NOMO-1 treated with dmso at 0.1 percent for 144 hours (cell line): ENCODE results near the gene ZNF554.

Experiments used
- DNase-seq: peaks from one replicate; lab custom pipeline; 2025; ENCODE audit not compliant: unreplicated experiment; lab: John Stamatoyannopoulos, UW

Gene ZNF554

DNA sequence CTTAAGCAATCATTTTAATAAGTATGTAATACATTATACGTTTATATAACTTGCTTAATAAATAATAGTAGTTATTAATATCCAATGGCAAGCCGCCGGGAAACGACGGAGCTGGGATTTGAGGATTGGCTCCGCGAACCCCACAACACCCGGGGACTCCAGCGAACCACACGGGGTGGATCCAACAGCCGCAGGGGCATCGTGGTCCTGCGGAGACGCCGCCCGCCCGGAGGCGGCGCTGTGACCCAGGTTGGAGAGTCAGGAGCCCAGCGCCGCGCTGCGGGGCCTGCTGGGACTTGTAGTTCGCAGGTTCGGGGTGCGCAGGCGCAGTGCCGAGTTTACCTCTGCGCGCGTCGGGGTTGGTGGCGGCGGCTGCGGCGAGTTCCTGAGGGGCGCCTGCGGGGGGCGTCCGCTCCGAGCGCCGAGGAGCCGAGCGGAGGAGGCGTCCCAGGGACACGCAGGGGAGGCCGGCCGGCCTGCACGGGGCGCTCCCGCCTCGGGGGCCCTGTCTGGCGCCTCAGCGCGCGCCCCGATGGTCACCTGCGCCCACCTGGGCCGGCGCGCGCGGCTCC, at the start of gene ZNF554:
ZNF554 (plus strand) TSS at position 329 of the 572 bp plus-strand sequence; CDS start at position 533, 204 bp downstream.
- peak; percentile 90 for DNase-seq

DNA sequence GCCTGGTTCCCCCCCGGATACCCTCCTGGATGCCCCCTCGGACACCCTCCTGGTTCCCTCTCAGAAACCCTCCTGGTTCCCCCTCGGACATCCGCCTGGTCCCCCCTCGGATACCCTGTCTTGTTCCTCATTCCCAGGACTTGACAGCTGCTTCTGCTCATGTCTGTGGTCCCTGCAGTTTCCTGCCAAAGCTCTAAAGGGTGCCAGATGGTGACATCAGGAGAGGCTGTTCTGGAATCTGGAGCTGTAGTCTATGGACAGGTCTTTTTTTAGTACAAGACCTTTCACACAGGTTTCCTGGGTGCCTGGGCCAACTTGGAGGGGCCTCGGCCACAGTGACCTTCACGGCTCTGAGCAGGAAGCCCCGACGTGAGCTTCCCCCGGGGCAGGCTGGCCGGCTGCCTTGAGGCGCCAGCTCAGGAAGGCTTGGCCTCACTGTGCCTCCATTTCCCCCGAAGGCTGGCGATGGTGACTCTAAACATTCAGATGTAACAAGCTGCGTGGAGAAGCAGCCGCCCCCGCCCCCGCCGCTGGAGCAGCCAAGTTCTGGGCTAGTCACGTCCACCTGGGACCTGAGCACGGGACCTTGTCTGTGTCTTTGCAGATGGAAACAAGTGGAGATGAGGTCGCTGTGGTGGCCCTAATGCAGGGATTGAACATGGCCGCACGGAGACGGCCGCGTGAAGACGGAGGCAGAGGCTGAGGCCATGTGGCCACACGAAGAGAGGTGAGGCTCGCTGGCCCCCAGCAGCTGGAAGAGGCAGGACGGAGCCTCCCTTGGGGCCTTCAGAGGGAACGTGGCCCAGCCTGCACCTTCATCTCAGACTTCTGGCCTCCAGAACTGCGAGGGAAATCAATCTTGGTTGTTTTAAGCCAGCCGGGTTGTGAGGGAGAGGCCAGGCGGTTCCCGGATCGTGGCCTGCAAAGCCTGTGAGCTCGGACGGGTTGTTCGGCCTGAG, 49.3 kb upstream of the ZNF554 start:
- DNase-seq = no peak

DNA sequence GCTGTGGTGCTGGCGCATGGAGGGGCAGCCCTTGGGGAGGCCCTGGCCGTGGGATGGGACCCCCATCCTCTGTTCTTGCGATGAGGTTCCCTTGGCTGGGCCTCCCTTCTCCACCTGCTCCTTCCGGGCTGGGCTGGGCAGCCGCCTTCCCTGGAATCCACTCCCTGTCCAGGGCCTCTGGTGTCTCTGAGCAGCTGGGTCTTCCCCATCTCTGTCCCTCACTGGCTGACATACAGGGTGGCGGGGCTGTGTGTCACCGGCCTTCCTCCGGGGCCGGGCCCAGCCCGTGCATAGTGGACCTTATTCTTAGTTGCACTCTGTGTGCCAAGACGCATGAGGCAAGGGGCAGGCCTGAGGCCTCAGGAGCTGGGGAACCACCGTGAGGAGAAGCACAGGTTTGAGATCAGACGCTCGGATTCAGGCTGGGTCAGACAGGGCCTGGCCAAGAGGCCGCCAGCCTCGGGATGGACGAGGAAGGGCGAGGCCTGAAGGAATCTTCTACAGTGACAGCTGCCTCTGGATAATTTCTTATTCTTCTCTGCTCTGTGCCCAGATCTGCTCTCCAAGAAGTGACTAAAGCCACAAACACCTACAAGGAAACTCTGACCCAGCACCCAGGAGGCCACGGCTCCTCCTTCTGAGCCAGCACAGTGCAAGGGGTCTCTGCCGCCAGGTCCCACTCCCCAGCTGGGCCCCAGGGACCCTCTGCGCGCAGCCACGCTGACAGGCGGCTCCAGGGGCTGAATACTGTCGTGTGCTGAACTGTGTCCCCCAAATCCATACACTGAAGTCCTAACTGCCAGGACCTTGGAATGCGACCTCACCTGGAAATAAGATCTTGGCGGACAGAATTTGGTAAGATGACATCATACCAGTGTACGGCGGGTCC, 47.6 kb upstream of the ZNF554 start:
- DNase-seq = no peak

DNA sequence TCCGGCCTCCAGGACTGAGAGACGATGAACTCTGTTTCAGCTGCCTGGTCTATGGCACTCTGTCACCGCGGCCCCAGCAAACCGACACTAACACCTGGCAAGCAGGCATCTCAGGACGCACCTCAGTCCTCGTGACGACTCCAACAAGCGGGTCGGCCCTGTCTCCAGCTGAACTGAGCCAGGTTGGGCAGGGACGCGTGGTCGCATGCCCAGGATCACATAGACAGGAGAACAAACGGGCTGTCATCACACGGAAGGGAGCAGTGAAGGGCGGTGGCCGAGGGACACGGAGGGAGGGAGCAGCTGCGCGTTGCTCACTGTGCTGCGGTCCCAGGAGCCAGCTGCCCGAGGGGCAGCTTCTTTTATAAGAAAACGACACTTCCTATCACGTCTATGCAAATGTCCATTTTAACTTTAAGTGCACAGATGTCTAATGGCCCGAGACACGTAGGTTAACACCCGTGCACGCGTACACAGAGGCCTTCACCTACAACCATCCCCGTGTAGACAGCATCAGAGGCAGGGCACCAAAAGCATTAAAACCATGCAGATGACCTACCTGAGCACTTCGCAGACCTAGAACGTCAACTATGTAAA, 45.5 kb upstream of the ZNF554 start:
- no peak for DNase-seq

DNA sequence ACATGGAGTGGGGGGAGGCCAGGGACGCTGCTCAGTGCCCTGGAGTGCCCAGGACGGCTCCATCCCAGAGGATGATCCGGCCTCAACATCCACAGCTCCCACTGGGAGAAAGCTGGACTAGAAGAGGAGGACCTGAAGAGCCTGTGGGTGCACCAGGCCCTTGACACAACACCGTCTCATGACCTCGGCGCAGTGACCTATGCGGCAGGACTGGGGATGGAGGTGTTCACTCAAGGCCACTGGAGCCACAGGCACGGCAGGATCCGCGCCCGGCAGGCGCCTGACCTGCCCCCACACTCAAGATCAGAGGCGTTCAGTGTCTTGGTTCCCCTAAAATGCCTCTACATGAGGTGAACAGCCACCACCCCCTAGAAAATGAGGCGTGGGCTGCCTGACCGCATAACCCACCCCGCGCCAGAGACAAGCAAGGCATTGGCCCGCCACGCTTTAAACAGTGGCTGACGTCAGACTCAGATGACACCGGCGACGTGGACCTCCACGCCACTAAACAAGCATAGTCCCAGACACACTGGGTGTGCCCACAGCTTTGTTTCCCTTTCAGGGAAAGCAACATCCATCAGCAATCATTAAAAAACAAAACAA, 44.6 kb upstream of the ZNF554 start:
- no peak for DNase-seq

DNA sequence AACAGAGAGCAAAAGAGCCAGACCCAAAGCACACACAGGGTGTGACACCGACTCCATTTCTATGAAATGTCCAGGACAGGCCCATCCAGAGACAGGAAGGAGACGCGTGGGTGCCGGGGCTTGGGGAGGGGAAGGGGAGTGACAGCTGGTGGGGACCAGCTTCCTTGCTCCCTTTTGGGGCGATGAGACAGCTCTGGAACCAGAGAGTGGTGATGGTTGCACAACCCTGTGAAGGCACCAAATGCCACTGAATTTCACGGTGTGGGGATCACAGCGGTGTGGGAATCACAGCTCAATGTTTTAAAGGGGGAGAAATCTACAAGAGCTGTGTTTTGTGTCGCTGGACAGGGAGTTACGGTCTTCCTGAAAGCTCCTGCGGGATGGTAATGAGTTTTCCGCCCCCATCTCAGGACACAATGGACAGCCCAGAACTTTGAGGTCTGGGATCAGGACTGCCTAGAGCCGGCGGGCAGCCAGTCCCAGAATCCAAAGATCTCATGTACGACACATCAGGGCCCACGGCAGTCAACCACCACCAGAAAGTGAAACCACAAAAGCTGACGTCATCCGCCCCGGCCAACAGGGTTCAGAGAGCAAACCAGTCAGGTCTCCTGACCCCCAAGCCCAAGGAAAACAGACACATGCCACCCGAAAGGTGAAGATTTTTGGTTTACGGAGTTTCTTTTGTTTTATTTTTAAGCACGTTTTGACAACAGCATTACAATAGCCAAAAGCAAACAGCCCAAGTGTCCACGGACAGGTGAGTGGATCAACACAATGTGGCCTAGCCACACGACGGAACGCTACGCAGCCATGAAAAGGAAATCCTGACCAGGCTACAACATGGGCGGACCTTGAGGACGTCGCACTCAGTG, 43.9 kb upstream of the ZNF554 start:
- DNase-seq = no peak

DNA sequence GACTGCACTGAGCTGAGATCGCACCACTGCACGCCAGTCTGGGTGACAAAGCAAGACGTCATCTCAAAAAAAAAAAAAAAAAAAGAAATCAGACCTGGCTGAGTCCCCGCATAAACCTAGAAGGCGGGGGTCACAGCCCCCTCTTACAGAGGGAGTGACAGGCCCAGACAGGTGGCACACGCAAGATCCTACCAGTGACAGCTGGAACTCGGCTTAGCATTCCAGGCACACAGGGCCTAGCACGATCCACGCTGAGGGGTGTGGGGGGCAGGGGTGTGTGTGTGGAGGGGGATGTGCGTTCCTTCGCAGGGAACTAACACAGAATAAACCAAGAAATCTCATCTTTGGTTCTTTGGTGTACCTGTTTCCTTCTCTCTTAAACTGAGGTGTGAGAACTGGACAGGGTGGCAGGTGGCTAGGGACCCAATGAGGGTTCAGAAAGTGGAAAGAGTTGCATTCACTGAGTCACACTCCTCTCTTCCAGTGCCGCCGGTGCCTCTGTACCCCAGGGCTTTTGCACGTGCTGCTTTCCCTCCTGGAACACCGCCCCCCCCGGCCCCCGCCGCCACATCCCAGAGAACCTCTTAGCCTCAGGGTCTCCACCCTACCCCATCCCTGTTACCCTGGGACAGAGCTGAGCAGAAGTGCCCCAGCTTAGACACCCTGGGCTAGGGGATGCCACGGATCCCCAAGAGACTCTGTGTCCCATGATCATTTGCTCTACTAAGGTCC, 41.5 kb upstream of the ZNF554 start:
- no peak for DNase-seq

DNA sequence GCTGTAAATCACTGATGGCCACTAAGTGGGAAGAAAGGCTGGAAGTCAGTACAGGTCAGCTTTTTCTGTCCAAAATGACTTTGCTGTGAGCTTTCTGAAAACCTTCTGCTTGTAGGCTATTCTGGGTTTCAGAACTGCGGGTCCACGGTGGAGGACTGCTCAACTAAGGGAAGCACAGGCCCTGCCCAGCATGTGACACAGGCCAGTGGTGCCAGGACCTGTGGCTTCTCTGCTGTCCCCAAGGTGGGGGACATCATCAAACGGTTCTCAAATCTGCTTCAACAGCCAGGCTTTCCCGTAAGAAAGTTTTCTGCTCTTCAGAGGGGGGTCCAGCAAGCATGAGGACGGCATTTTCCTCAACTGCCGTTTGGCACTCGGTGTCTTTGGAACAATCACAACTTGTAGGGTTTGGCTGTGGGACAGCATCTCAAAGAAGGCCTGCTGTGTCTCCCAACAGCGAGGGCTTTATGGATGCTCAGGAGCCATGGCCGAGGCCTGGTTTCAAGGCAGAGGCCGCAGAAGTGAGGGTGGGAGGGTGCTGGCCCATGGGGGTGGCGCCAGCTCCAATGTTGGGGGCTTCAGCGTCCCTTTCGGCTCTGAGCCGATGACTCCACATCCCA, 40.4 kb upstream of the ZNF554 start:
- no peak for DNase-seq

DNA sequence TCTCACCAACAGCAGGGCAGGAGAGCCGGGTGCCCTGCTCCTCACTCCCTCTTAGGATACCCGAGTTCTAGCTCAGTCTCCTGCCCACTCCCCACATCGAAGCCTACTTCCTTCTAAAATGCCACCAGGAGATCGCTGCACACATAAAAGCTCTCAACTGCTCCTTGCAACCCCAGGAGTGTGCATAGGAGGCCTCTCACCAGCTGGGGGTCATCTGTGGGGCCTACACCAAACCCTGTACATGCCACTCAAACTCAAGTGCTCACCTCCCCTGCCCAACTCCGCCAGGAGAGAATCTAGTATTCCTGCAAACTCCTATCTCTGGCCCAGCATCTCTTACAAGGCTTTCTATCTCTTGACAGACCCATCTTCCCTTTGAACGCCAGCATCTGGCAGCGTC, 39.4 kb upstream of the ZNF554 start:
- no peak for DNase-seq

DNA sequence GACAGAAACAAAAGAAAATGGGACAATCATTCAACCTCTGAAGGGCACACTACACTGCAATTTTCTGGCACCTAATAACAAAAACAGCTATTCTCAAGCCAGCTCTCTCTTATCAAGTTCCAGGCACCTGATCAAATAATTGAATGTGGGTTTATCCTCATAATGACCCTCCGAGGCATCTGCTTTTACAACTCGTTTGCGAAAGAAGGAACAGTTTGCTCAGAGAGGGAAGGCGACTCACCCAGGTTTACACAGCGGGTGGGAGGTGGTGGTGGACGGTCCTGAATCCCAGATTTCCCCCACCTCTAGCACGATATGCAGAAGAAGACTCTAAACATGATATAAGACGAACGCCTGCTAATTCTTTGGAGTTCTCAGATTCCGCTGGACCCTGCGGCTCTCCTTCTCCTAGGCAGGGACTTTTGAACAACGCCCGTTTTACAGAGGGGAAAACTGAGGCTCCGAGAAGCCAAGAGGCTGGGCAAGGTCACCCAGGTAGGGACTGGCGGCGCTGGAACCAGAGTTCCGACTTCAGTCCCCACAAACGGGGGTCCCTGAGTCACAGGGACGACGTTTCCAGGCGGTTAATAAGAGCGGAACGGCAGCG, 37.2 kb upstream of the ZNF554 start:
- DNase-seq = no peak

DNA sequence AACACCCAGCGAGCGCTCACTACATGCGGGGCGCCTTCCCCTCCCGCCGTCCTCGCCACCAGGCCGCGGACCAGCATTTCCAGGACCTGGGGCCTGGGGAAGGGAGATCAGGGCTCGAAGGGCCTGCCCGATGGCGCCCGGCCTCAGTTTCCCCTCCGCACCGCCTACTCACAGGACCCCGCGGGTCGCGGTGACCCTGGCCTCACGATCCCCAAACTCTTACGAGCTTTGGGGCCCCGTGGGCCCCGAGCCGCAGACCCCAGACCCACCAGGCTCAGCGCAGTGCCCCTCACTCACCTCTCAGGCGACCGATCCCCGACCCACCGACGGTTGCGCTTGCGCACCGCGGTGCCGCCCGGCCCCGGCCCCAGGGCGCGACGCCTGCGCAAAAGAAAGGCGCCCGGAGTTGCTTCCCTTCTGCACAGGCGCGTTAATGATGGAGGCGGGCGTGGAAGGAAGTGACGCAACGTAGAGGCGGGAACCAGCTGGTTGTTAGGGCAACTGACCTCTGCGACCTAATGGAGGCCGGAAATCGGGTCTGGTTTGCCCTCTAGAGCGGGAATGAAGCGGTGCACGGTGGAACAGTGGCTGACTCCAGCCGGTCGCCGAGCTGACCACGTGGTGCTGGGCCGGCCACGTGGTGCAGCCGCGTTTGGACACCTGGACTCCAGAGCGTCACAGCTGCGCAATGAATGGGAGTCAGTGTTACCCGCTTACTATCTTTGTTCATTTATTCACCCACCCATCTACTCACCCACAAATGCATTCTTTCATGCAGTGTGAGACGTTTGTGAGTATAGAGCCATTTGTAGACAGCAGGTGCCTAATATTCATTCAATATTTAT, 36.5 kb upstream of the ZNF554 start, which contains the start of gene SGTA:
SGTA (minus strand) TSS at position 338 of the 845 bp plus-strand sequence. CDS start 14,205 bp downstream, outside the sequence.
- peak; percentile 98 for DNase-seq

DNA sequence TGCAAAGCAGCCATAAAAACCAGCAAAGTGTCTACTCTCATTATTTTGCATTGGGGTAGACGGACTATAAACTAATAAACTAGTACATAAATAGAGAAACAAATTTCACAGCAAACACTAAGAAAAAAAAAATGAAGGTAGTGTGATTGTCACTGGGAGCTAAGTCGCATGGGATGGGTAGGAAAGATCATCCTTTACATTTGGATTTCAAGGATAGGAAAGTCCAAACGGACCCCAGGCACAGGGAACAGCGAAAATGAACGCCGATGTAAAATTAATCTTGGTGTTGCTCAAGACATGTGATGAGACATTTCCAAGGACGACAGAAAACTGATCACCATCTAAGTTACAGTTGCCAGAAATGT, 35.9 kb upstream of the ZNF554 start:
- no peak for DNase-seq

DNA sequence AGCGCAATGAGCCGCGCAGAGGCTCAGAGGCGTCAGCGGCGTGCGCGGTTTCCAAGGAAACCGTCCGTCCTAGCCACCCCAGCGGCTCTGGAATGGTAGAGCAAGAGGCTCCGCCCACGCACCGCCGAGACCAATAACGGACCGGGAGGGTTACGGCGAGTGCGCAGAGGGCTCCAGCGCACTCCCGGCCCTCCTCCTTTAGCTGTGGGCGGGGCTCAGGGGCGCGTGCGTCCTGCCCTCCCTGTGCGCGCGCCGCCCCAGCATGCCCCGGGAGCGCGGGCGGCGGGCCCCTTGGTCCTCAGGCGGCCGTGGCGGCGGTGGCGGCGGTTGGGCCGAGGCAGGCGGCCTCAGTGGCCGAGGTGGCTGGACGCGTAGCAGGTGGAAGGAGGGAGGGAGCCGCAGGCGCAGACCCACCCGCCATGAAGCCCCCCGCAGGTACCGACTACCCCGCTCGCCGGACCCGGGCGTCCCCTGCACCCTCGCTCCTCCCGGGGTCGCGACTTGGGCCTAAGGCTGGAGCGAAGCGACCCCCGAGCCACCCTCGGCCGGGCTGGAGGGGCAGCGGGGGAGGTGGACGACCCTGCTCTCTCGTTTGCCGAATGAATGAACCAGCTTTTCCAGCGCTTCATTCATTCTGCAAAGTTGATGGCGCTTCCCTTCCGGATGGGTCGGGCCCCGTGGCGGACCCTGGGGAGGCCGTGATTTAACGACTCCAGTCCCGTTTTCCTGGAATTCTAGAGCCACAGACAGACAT, 34.2 kb upstream of the ZNF554 start, which contains the start of gene THOP1:
THOP1 (plus strand) TSS at position 260 of the 754 bp plus-strand sequence; CDS start at position 420, 160 bp downstream.
- peak; percentile 95 for DNase-seq

DNA sequence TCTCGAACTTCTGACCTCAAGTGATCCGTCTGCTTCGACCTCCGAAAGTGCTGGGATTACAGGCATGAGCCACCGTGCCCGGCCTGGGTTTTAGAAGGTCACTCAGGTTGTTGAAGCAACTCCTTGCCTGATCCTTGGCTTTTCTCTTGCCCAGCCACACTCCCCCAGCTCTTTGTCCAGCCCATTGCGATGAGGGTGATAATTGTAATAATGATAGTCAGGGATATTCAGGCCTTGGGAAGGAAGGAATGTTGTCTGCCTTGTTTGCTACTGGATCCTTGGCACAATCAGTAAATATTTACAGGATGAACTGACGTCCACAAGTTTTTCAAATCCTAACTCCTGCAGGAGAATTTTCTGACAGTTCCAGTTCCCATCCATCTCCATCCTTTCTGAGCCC, 32.6 kb upstream of the ZNF554 start:
- no peak for DNase-seq

DNA sequence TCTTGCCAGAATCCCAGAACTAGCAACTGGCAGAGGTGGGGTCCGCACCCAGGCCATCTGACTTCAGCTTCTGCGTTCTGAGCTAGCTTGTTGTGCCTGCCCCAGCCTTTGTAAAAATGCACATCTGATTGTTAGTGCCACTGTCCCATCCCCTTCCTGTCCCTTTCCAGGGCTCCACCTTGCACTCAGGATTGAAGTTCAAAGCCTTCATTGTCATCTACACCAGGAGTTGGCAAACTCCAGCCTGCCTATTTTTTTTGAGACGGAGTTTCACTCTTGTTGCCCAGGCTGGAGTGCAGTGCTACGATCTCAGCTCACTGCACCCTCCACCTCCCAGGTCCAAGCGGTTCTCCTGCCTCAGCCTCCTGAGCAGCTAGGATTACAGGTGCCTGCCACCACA, 31.4 kb upstream of the ZNF554 start:
- no peak for DNase-seq

DNA sequence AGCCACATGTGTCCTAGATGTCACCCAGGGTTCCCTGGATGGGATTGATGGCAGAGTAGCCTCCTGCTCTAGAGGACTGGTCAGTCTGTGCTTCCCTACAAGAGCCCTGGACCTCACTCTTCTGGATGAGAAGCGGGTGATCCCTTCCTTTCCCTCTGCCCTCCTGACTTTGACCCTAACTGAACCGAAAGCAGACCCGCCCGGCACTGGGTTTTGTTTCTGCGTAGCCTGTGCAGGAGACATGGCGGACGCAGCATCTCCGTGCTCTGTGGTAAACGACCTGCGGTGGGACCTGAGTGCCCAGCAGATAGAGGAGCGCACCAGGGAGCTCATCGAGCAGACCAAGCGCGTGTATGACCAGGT, 29.5 kb upstream of the ZNF554 start:
- no peak for DNase-seq
